GM12878 (cell line): Measurements from ENCODE around the gene MFNG.

Experiments
- KAT2A ChIP-seq: conservative IDR thresholded peaks from 2 replicates; pipeline ENCODE4 v1.6.1; 2011; ENCODE audit warnings: low read depth, low read length; ENCODE audit not compliant: control insufficient read depth
- PML ChIP-seq: IDR thresholded peaks from 2 replicates; pipeline ENCODE4 v1.6.1; 2012; ENCODE audit warnings: low read length, inconsistent platforms
- POLR2A ChIP-seq: IDR thresholded peaks from 2 replicates; pipeline ENCODE4 v1.6.1; 2011; ENCODE audit warnings: low read depth, mild to moderate bottlenecking, low read length
- SMAD1 ChIP-seq: fragments of 450-650 bp; IDR thresholded peaks from 2 replicates; pipeline ENCODE4 v1.6.1; 2018; ENCODE audit warnings: mild to moderate bottlenecking, low read depth; ENCODE audit not compliant: partially characterized antibody
- TAF1 ChIP-seq: IDR thresholded peaks from 2 replicates; pipeline ENCODE4 v1.6.1; 2011; ENCODE audit warnings: mild to moderate bottlenecking, low read depth, low read length, borderline replicate concordance
- TF ChIP-seq, protein P1 (sequence below), 3 experiments: IDR thresholded peaks in 2 of 3; conservative IDR thresholded peaks in 1 of 3; 2 replicates each; pipeline ENCODE4 v1.5.1; 2011; ENCODE audit warnings: low read depth in 3 of 3, low read length in 3 of 3, mild to moderate bottlenecking in 3 of 3, control low read depth in 2 of 3, moderate library complexity in 2 of 3, inconsistent platforms in 1 of 3, mixed read lengths in 1 of 3; ENCODE audit not compliant: control insufficient read depth in 2 of 3, insufficient read depth in 1 of 3; ENCODE audit errors: extremely low read depth in 1 of 3

DNA sequence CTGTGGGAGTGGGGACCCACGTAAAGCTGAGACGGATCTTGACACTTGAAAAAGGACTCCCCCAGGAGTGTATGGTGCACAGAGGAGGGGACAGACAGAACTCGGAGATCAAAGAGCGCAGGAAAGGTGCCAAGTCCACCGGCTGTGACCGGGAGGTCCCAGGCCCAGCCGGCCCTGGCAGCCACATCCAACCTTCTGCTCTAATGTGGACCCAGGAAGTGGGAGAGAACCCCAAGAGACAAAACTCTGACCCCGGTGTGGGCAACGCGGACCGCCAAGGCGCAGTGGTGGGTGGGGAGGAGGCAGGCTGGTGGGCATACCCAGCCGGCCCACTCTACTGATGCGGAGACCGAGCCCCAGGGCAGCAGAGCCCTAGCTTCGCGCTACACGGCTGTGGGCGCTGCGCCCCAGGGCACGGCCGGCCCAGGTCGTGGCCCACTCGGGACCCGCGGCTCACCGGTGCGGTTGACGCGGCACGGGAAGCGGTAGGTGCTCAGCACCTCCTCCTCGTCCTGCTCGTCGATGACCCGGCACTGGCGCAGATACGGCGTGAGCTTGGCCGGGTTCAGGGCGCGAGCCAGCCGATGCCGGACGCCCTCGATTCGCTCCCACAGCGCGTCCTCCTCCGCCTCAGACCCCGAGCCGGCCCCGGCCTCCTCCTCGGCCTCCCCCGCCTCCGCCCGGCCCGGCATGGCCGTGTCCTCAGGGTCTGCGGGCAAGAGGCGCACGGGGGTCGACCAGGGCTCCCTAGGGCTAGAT, 32.5 kb upstream of the MFNG start:
- TF ChIP-seq, protein P1, sequence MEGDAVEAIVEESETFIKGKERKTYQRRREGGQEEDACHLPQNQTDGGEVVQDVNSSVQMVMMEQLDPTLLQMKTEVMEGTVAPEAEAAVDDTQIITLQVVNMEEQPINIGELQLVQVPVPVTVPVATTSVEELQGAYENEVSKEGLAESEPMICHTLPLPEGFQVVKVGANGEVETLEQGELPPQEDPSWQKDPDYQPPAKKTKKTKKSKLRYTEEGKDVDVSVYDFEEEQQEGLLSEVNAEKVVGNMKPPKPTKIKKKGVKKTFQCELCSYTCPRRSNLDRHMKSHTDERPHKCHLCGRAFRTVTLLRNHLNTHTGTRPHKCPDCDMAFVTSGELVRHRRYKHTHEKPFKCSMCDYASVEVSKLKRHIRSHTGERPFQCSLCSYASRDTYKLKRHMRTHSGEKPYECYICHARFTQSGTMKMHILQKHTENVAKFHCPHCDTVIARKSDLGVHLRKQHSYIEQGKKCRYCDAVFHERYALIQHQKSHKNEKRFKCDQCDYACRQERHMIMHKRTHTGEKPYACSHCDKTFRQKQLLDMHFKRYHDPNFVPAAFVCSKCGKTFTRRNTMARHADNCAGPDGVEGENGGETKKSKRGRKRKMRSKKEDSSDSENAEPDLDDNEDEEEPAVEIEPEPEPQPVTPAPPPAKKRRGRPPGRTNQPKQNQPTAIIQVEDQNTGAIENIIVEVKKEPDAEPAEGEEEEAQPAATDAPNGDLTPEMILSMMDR (IDR thresholded peaks at IDR 0.05 in 2 of 3, conservative IDR thresholded peaks at IDR 0.05 in 1 of 3; ENCODE audit: control insufficient read depth in 2 of 3, extremely low read depth in 1 of 3, insufficient read depth in 1 of 3, low read depth in 3 of 3, low read length in 3 of 3), result no peak
- TF ChIP-seq TAF1, result no peak
- no peak for TF ChIP-seq KAT2A
- no peak for TF ChIP-seq POLR2A
- TF ChIP-seq PML, result no peak
- TF ChIP-seq SMAD1, result no peak
